ENCODE measurements around the gene CADM1.
A peak's percentile ranks its signal among the peaks of the same experiment; 100 is the strongest.
"Not testable (repeated sequence)": the region's sequence is repeated elsewhere in the genome, so short reads cannot be mapped to it uniquely, and the experiment has no call there.

CADM1 gene

GRCh38 chr11:115476463-115477286, 27.5 kb downstream of the CADM1 start:
- peak; percentile 76 to 81 for DNase-seq

GRCh38 chr11:115475564-115475963, 28.7 kb downstream of the CADM1 start:
- DNase-seq, result no peak

- not testable (repeated sequence) for DNase-seq
These were observed 29.9 kb downstream of the CADM1 start for GRCh38 chr11:115474306-115474705.

- no peak for DNase-seq
These were observed 31.0 kb downstream of the CADM1 start for GRCh38 chr11:115473167-115473566.

GRCh38 chr11:115471367-115471766, 32.8 kb downstream of the CADM1 start:
- DNase-seq, result no peak

GRCh38 chr11:115470928-115471327, 33.3 kb downstream of the CADM1 start:
- DNase-seq, result no peak

GRCh38 chr11:115469361-115469760, 34.9 kb downstream of the CADM1 start:
- no peak for DNase-seq

- DNase-seq, result no peak
These were observed 38.1 kb downstream of the CADM1 start for GRCh38 chr11:115466122-115466521.

GRCh38 chr11:115464269-115464668, 39.9 kb downstream of the CADM1 start:
- no peak for DNase-seq

GRCh38 chr11:115463606-115464005, 40.6 kb downstream of the CADM1 start:
- DNase-seq, result peak; percentile 32 to 47

- no peak for DNase-seq
These were observed 41.5 kb downstream of the CADM1 start for GRCh38 chr11:115462757-115463156.

GRCh38 chr11:115462004-115462541, 42.1 kb downstream of the CADM1 start:
- peak in 1 of 2 experiments; percentile 20 for DNase-seq

GRCh38 chr11:115460512-115460911, 43.7 kb downstream of the CADM1 start:
- DNase-seq, result no peak

- no peak for DNase-seq
These were observed 44.7 kb downstream of the CADM1 start for GRCh38 chr11:115459563-115459962.

GRCh38 chr11:115458877-115459276, 45.3 kb downstream of the CADM1 start:
- peak; percentile 85 to 89 for DNase-seq

- no peak for DNase-seq
These were observed 48.2 kb downstream of the CADM1 start for GRCh38 chr11:115456019-115456418.

- no peak for DNase-seq
These were observed 48.6 kb downstream of the CADM1 start for GRCh38 chr11:115455613-115456012.

GRCh38 chr11:115454525-115454924, 49.7 kb downstream of the CADM1 start:
- no peak for DNase-seq

GRCh38 chr11:115453693-115454490, 50.3 kb downstream of the CADM1 start:
- no peak for DNase-seq

GRCh38 chr11:115452241-115452640, 52.0 kb downstream of the CADM1 start:
- DNase-seq, result no peak

GRCh38 chr11:115450519-115450918, 53.7 kb downstream of the CADM1 start:
- no peak for DNase-seq

GRCh38 chr11:115447273-115447864, 56.8 kb downstream of the CADM1 start:
- DNase-seq, result no peak

- no peak for DNase-seq
These were observed 58.0 kb downstream of the CADM1 start for GRCh38 chr11:115446214-115446613.
